Keratinocyte (primary cell): Measurements from ENCODE around the gene FHAD1.

Experiments
- CTCF ChIP-seq, 3 experiments: IDR thresholded peaks in 1 of 3; conservative IDR thresholded peaks in 1 of 3; optimal IDR thresholded peaks in 1 of 3; 2 replicates in 2 of 3; 3 replicates in 1 of 3; pipeline versions ENCODE3 to v1.5.1; 2011; ENCODE audit warnings: low read length in 3 of 3, mild to moderate bottlenecking in 3 of 3, moderate library complexity in 2 of 3, control low read depth in 1 of 3, inconsistent platforms in 1 of 3; ENCODE audit not compliant: insufficient read depth in 2 of 3; ENCODE audit errors: extremely low read depth in 1 of 3
- EZH2 ChIP-seq: IDR thresholded peaks from one replicate; pipeline ENCODE4 v1.6.1; 2012; ENCODE audit warnings: inconsistent platforms, mild to moderate bottlenecking, low read length, moderate library complexity

GRCh38 chr1:15320267-15320666, 73.2 kb downstream of the FHAD1 start:
- TF ChIP-seq CTCF (optimal IDR thresholded peaks at IDR 0.05 in 1 of 3, IDR thresholded peaks at IDR 0.05 in 1 of 3, conservative IDR thresholded peaks at IDR 0.05 in 1 of 3; ENCODE audit: extremely low read depth in 1 of 3, insufficient read depth in 2 of 3, low read length in 3 of 3) (no peak), EZH2 (no peak)
